Stimulated activated CD8-positive, alpha-beta memory T cell treated with anti-CD3 and anti-CD28 coated beads, Interleukin-2, amount 100 ng/mL, for 48 hours (primary cell): ENCODE measurements around the gene FXYD6.
"Not testable (repeated sequence)": the region's sequence is repeated elsewhere in the genome, so short reads cannot be mapped to it uniquely, and the experiment has no call there.

ENCODE experiments used
- DNase-seq, 2 donors: peaks; one replicate each; pipeline ENCODE4 v3.0.0-alpha.2; 2020; ENCODE audit warnings: low read depth in 2 of 2

The FXYD6 gene, protein sequence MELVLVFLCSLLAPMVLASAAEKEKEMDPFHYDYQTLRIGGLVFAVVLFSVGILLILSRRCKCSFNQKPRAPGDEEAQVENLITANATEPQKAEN

DNA sequence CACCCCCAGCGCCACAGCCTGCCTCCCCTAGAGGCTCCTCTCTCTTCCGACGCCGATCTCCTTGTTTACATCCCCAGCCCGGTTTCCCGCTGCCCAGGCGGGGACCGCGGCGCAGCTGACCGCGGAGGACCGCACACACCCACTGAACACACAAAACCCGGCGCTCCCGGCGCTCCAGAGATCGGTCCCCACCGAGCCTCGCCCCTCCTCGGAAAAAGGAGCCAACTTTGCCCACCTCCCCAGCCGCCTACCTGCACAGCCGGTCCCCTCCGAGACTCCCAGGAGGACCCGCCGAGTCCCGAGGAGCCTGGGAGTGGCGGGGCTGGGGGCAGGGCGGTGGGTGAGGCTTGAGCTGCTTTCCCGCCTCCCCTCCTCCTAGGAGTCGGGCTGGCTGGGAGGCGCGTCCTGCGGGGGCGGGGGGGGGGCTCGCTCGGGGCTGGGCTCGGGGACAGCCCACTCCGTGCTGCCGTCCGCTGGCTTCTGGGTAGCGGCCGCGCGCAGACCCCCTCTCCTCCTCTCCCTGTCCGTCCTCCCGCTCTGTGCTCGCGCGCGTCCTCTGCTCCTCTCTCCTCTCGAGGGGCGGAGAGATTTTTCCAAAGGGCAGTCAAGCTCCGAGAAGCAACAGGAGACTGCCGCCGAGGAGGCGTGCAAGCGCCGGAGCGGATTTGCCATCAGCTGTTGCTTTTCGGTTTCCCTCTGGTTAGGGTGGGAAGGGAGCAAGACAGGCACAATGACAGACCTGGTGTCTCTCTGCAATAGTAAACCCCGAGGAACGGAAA, at the start of gene FXYD6:
TSS of gene FXYD6 (minus strand) at position 318 of the 779 bp plus-strand sequence. CDS start 33,882 bp downstream, outside the sequence.
- no peak for DNase-seq

DNA sequence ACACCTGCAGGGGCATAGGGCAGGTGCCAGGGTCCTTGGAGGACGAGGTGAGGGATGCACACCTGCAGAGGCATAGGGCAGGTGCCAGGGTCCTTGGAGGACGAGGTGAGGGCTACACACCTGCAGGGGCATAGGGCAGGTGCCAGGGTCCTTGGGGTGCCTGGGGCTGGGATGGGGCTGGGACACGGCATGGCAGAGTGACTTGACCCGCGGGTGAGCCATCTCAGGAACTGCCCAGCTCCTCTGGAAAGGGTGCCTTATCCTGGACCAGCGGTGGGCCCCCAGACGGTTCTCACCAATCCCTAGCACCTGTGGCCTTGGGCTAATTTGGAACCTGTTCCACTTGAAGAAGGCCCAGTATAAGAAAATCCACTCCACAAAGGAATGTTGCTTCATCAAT, 49.7 kb upstream of the FXYD6 start:
- DNase-seq, result not testable (repeated sequence)

DNA sequence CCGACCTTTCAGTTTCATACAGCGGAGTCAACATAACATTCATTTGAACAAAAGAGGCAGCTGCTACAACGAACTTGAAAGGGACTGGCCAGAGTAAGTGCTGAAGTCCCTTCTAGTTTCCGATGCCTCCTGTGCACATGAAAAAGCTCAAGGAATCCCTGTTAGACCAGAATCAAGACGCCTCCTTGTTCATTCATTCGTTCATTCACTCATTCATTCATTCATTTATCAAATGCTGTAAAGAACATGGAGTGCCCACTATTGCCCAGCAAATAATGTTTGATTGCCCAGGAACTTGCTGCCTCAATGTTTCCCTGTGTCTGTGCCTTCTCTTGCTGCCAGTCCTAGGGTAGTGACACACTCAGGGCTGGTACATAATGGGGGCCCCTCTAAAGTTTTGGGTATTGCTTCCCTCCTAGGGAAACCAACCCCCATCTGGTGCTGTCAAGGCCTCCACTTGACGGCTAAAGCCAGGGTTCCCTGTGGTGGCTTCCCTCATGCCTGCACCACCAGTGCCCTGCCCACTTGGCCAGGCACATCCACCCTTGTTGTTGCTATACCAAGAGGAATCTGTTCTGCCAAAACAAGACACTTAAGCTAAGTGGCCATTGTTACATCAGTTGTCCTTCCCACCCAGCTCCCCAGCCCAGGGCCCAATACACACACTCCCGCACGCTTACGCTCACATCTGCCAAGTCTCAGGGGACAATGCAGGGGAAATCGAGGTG, 48.9 kb upstream of the FXYD6 start:
- no peak for DNase-seq

DNA sequence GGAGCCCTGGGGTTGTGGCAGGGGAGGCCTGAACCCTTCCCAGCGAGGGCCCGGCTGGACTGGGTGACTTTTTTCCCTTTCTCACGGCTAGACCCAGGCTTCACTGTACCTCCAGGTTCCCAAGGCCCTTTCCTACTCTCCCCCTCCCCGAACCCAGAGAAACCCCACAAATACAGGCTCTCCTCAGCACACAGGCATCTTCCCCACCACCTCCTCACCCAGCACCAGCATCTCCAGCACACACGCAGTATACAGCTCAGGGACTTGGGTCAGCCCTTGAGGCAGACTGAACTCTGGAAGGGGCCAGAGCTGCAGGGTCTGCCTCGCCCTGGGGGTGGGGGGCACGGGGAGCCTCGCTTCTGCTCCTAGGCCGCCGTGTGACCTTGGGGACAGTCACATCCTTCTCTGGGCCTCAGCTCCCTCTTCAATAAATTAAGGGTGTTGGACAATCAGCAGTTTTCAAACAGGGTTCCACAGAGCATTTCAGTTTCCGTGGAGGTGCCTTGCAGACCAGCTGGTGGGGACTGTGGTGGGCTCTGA, 48.2 kb upstream of the FXYD6 start:
- DNase-seq, result no peak

DNA sequence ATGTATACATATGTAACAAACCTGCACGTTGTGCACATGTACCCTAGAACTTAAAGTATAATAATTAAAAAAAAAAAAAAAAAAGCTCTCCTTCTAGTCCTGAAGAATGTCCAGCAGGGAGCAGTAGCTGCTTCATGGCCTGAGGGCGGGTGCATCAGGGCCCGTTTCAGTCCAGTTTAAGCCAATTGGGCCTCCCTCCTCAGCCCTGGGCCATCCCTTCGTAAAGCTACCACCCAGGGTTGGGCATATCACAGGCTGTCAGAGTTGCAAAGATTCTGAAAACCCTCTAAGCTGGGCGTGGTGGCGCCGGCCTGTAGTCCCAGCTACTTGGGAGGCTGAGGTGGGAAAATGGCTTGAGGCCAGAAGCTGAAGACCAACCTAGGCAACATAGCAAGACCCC, 47.3 kb upstream of the FXYD6 start:
- no peak for DNase-seq

DNA sequence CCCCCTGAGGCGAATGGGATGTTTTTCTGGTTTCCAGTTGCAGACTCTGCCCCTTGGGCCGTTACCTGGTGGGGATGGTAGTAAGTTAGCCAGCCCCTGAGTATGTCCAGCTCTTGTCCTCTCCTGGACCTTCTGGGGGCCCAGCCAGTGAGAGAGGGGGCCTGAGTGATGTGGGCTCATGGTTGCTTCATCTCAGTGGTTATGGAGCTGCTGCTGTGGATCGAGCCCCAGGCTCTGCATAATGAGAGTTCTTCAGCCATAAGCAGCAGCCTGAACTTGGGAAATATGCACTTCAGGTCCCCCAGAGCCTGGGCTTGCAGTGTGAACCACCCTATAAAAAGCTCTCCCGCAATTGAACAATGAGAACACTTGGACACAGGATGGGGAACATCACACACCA, 46.8 kb upstream of the FXYD6 start:
- DNase-seq, result no peak

DNA sequence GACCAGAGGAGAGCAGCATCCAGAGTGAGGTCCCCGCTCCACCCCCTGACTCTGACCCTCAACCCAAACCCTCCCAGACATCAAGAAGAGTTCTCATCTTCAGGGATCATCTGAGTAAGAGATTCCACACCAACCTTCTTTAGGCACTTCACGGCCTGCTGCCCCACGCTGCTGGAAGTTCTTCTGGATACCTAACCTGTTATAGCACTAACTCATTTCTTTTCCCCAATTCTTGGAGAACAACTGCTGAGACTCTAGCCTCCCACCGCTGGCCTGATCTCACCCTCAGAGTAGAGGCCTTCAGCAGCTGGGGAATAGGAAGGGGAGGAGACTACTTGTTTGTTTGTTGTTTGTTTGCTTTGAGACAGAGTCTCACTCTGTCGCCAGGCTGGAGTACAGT, 45.4 kb upstream of the FXYD6 start:
- DNase-seq, result no peak

DNA sequence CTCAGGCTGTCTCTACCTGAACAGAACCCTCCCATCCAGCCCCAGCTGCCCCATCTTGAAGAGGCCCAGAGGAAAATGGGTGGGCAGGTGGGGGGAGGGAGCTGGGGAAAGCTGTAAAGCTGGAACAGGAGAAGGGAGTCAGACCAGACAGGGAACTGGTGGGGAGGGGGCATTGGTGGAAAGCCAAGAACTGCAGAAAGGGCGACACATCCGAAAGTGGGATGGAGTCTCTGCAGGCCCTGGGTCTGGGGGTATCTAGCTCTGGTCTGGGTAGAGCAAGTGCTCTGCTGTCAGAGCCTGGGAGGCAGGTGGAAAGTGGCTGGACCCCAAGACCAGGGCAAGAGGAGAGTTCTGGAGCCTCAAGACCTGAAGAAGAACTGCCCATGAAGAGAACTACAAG, 45.0 kb upstream of the FXYD6 start:
- DNase-seq, result no peak

DNA sequence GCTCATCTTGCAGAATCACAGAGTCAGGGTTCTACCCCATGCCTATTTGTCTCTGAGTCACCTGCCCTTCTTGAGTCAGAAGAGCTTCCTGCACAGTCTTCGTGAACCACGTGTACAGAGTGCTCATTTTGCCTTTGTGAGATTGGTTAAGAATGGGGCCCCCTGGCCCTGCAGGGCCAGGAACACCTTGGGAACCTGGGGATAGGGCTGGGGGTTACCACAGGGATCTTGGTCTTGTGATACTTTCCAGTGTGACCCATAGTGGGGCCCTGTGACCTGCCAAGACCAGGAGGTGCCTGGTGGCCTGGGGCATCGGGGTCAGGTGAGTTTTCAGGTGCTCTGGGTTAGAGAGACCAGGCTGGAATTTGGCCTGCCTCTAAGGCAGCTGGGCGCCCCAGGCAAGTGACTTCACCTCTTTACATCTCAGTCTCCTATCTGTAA, 43.3 kb upstream of the FXYD6 start:
- no peak for DNase-seq

DNA sequence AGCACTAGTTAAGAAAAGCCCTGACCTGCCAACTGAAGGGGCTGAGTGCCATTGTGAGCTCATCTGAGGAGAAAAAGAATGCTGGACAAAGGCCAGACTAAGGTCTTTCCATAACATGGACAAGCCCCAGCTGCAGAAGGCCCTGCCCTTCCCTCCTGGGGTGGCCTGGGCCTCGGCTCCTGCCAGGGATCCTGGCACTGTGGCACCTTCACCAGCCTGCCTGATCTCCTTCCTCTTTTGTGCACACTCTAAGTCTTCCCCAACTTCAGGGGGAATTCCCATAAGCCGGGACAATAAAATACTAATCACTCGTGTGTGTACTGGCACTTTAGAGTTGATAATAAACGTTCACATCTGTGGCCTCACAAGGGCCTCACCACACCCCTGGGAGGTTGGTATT, 42.9 kb upstream of the FXYD6 start:
- DNase-seq, result no peak

DNA sequence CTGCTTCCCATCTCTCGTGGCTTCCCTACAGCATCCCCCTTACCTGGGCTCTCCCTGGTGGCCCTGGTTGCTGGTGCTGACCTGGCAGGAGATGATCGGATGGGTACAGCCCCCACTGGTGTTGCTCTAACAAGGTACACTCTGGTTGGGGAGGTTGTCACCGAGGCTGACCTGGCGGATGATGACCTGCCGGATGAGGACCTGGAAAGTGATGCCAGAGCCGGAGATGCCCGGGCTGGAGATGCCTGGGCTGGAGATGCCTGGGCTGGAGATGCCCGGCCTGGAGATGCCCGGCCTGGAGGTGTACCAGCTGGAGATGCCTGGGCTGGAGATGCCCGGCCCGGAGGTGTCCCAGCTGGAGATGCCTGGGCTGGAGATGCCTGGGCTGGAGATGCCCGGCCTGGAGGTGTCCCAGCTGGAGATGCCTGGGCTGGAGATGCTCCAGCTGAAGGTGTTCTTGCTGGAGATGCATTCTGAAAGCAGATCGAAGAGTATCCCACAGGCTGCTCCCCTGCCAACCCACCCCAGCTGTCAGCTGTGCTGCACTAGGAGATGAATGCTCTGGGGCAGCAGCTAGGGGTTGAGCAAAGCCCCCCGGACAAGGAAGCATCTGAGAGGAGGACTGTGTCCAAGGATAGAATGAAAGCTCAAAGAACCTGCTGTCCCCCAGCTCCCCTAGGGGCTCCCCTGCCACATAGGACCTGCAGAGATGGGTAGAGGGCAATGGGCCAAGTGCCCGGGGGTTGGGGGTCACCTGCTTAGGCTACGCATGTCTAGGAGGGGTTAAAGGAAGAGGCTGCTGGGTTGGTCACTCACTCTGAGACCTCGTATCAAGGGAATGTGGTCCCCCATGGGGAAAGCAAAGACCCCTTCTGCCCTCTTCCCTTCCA, 42.2 kb upstream of the FXYD6 start:
- DNase-seq, result no peak

DNA sequence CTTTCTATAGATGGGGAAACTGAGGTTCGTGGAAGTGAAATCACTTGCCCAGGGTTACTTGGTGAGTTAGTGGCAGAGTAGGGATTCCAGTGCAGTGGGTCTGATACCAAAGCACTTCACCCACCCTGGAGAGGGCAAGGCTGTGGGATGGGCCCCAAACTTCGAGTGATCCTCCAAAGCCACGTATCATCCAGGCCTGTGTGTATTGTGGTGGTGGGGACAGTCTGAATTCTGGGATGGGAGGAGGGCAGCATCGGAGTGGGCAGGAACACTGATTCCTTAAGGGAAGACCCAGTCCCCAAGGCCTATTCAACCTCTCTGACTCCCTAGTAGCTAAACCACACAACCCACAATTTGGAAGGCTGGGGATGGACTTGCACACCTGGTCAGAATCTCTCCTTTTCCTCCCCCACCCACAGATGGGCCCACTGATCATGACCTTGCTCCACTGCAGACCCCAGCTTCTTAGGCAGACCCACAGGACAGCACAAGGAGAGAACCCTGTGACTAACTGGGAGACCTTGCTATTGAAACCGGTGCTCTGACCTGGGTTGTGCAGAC, 41.2 kb upstream of the FXYD6 start:
- DNase-seq, result no peak

DNA sequence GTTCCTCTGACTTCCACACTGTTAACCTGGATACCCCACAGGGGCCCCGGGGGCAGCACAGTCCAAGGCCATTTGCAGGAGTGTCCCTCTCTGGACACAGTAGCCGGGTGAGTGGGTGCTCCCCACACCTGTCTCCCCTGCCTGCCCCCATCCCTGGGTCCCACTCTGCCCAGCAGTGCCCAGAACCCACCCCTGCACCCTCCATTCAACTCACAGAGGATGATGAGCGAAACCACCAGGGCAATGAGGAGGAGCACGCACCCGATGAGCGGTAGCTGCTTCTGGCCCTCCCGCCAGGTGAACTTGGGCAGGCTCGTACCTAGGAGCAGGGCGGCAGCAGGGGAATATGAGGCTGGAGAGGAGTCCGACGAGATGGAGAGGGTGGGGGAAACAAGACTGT, 40.5 kb upstream of the FXYD6 start:
- no peak for DNase-seq

DNA sequence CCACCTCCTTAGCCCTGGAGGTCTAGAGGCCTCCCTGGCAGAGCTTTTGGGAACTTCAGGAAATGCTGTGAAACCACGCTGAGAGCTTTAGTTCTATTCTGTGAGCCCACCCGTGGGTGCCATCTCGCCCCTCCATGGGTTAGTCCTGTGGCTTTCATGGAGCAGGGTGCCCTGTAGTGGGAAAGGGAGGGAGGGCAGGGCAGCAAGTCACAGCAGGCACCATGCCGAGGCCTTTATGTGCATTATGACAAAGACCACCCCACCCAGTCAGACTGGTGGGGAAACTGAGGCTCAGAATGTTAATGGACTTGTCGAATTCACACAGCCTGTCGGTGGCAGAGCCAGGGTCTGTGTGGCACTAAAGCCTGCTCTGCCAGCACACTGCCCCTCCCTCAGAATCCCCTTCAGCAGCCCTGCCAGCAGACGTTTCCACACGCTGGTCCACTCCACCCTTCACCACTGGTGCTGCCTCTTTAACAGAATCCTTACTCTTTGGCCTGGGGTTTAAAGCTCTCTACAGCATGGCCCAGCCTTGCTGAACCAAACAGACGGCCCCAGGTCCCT, 39.3 kb upstream of the FXYD6 start:
- DNase-seq, result no peak

DNA sequence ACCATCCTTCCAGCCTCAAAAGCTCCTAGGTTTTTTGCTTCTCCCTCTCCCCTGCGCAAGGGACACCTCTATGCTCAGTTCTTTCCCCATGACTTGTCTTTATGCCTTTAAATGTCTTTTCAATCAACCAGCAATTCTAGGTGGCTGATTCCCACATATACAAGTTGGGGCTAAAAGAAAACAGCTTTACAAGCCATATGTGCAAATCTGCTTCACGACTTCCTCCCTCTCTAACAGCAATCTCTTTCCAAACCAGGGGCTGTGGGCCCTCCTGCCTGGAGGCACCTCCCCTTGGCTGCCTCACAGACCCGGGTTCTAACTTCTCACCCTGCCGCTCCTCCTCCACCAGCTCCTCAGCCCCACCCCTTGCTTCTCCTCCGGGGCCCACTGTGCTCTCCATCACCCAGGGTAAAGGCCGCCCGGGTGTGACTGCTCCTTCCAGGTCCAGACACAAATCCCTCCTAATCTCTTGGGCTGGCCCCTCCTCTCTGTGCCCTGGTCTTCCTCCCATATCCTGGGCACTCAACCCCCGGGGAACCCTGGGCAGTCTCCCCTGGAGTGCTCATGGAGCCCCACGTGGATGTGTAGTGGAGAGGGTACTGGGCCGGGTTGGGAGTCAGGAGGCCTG, 38.6 kb upstream of the FXYD6 start:
- no peak for DNase-seq

DNA sequence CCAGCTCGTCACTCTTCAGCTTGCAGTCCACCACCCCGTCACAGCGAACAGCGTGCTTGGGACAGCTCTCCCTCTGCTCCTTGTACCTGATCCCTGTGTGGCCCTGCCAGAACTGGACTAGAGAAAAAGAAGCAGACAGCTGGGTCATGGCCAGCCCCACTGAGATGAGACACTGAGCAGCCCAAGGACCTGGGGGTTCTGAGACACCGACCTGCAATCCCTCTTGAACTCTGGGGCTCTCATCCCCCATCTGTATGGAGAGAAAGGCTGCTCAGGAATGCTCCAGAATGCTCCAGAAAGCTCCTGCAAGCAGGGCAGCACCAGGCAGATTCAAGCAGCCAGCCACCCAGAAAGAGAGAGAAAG, 37.9 kb upstream of the FXYD6 start:
- DNase-seq, result no peak

DNA sequence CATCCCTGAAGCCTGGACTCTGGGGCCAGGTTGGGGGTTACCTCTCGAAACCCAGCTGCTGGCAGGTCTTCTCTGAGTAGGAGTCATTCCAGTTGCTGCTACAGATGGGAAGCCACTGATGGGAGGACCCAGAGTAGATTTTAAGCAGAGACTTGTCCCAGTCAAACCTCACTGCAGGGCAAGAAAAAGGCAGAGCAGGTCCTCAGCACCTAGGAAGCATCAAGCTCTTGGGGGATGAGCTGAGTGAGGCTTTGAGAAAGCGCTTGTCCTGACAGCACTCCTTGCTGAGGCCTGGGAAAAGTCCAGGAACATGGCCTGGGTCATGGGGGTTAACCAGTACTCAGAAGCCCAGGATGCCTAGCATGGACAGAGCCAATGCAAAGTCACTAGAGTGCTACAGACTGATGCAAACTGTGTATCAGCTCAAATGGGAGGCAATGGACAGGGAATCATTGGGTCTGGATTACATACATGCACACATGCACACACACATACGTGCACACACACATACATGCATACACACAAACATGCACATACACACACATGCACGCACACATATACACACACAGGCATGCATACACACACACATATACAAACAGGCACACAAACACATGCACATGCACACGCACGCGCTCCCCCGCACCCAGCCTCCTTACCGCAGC, 37.4 kb upstream of the FXYD6 start:
- no peak for DNase-seq

DNA sequence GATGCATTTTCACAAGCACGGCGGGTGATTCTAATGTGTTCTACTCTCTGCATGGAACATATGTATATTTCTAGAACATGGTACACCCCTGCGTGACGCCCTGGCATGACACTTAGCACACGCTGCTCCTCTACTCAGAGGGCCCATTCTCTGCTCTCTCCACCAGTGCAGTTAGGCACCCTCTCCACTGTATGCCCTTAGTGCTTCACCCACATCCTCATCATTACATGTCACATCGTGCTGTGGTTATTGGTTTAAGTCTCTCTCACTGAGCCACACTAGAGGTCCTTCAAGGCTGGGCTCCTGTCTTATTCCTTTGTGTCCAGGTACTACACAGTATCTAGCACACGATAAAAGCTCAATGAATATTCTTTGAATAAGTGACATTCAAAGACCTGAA, 36.0 kb upstream of the FXYD6 start:
- DNase-seq, result no peak

DNA sequence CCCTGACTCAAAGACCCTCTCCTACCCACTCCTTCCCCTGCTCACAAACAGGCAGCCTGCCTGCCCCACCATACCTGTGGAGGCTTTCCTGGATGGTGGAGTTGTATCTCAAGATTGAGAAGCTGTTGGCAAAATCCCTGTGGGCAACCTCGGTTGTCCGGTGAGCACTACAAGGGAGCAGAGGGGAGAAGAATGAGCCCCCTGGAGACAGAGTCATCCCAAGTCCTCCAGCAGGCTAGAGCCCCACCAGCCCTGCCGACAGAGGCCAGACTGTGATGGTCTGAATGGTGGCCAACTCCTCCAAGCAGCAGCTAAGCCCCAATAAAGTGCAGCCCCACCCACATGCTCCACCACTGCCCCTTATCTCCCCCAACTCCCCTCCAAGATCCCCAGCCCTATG, 35.2 kb upstream of the FXYD6 start:
- DNase-seq, result no peak

DNA sequence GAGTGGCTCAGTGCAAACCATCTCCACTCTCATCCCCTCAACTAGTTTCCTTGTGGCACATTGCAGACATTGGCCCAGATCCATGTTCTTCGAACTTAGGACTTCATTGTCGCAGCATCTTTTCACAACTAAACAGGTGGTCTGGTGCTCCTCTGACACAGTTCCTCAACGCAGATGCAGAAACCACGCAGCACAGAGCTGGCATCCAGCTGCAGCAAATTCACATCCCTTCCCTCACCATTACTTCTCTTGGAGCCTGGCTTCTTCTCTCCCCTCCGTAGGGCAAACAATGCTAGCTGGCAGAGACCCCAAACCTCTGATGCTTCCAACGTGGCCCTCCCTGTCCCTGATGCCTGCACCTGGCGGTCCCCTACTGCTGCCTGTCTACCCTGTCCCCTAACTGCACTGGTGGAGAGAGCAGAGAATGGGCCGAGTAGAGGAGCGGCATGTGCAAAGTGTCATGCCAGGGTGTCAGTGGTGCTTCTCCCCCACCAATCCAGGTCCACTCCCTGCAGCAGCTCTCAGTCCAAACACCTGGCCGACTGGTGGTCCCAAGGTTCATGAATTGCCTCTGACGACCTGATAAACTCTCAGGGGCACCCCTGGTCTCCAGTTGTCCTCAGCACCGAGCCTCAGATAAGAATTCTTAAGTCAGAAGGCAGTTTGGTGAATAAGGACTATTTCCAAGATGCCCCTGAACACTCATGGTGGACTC, 34.6 kb upstream of the FXYD6 start:
- no peak for DNase-seq
